ENCODE results near the gene CD55. TPM values are rescaled to one million over a fixed set of nuclear protein-coding genes. Genes with fewer than 3 reads are reported as not detected.

The CD55 gene, protein sequence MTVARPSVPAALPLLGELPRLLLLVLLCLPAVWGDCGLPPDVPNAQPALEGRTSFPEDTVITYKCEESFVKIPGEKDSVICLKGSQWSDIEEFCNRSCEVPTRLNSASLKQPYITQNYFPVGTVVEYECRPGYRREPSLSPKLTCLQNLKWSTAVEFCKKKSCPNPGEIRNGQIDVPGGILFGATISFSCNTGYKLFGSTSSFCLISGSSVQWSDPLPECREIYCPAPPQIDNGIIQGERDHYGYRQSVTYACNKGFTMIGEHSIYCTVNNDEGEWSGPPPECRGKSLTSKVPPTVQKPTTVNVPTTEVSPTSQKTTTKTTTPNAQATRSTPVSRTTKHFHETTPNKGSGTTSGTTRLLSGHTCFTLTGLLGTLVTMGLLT
- total RNA-seq = 10 to 100 TPM; 31.6 to 50.9 TPM

GRCh38 chr1:207321079-207321789 lies at the start of gene CD55:
Gene CD55 (plus strand): TSS chr1:207321678. CDS start chr1:207321766, 88 bp downstream.

Other genes starting within 250 kb of the CD55 start
- not detected for gene C4BPB, start 232.8 kb upstream of the CD55 start, total RNA-seq
- gene C4BPA, start 217.4 kb upstream of the CD55 start, total RNA-seq = not detected
- gene CR2, start 132.7 kb downstream of the CD55 start, total RNA-seq = not detected
- not detected for gene CR1, start 174.5 kb downstream of the CD55 start, total RNA-seq

All from melanocyte of skin (primary cell).